Neutrophil (primary cell): ENCODE data around the gene DRD2.

ENCODE experiments used
- H3K27ac ChIP-seq: fragments of 200-600 bp; sonication (generic); 2 replicates; pipeline ENCODE4 v1.5.1; 2016; ENCODE audit warnings: mild to moderate bottlenecking, moderate library complexity
- H3K27me3 ChIP-seq: fragments of 200-600 bp; sonication (generic); 2 replicates; pipeline ENCODE4 v1.6.0; 2016; ENCODE audit warnings: mild to moderate bottlenecking
- H3K36me3 ChIP-seq: fragments of 200-600 bp; sonication (generic); 2 replicates; pipeline ENCODE4 v1.5.1; 2017
- H3K4me1 ChIP-seq, 2 experiments: fragments of 200-600 bp in 1 of 2; sonication (generic) in 1 of 2; 1 replicate in 1 of 2; 2 replicates in 1 of 2; pipeline versions ENCODE4 v1.5.1 to v1.6.1; 2013 to 2016; ENCODE audit warnings: low read depth in 1 of 2, low read length in 1 of 2, mild to moderate bottlenecking in 1 of 2, moderate library complexity in 1 of 2; ENCODE audit not compliant: control insufficient read depth in 1 of 2, insufficient read depth in 1 of 2
- H3K4me3 ChIP-seq, 2 experiments: fragments of 200-600 bp in 1 of 2; sonication (generic) in 1 of 2; 1 replicate in 1 of 2; 2 replicates in 1 of 2; pipeline ENCODE4 v1.5.1; 2013 to 2016; ENCODE audit warnings: low read depth in 1 of 2, low read length in 1 of 2, mild to moderate bottlenecking in 1 of 2, moderate library complexity in 1 of 2
- H3K9me3 ChIP-seq: fragments of 200-600 bp; sonication (generic); 2 replicates; pipeline ENCODE4 v1.5.1; 2016
- CTCF ChIP-seq: fragments of 200-600 bp; sonication (generic); IDR thresholded peaks from 2 replicates; pipeline ENCODE4 v1.5.1; 2016; ENCODE audit warnings: antibody characterized with exemption

DRD2 gene

GRCh38 chr11:113392236-113392921 is 82.8 kb downstream of the DRD2 start:
- TF ChIP-seq CTCF: no peak
- Histone ChIP-seq H3K36me3 (no peaks in the 10 kb centered on the region), H3K4me3 (no peak overlapping the region), H3K27me3 (peaks cover 35% of the 10 kb centered on the region), H3K4me1 (no peaks in the 10 kb centered on the region), H3K27ac (no peak overlapping the region), H3K9me3 (no peaks in the 10 kb centered on the region)

GRCh38 chr11:113389272-113389671 is 85.9 kb downstream of the DRD2 start:
- Histone ChIP-seq H3K4me1 (no peaks in the 10 kb centered on the region), H3K27me3 (peaks cover 65% of the 10 kb centered on the region)

GRCh38 chr11:113387605-113388211 is 87.5 kb downstream of the DRD2 start, which contains the start of gene ANKK1:
Gene ANKK1 (plus strand): TSS chr11:113387779. CDS start chr11:113387885, 106 bp downstream.
- H3K4me1 ChIP-seq: no peaks in the 10 kb centered on the region
- H3K36me3 ChIP-seq: no peaks in the 10 kb centered on the region
- no peaks in the 10 kb centered on the region for H3K9me3 ChIP-seq
- no peak within 1 kb of the TSS for H3K4me3 ChIP-seq
- H3K27ac ChIP-seq: no peak within 1 kb of the TSS
- no peak for TF ChIP-seq CTCF
- H3K27me3 ChIP-seq: peaks cover 65% of the 10 kb centered on the region

More at GRCh38 chr11:113389272-113389671, 85.9 kb downstream of the DRD2 start:
- H3K36me3 ChIP-seq: no peaks in the 10 kb centered on the region
- H3K27ac ChIP-seq: no peak overlapping the region
- H3K4me3 ChIP-seq: no peak overlapping the region
- H3K9me3 ChIP-seq: no peaks in the 10 kb centered on the region
- no peak for TF ChIP-seq CTCF

- no peak for TF ChIP-seq CTCF
- Histone ChIP-seq H3K36me3 (no peaks in the 10 kb centered on the region), H3K9me3 (no peaks in the 10 kb centered on the region), H3K27ac (no peak overlapping the region), H3K4me1 (no peaks in the 10 kb centered on the region), H3K4me3 (no peak overlapping the region), H3K27me3 (peaks cover 58% of the 10 kb centered on the region)
These were observed 88.3 kb downstream of the DRD2 start for GRCh38 chr11:113386866-113387265.

- Histone ChIP-seq H3K4me3 (no peak overlapping the region), H3K4me1 (no peaks in the 10 kb centered on the region), H3K27me3 (peaks cover 57% of the 10 kb centered on the region), H3K27ac (no peak overlapping the region), H3K9me3 (no peaks in the 10 kb centered on the region), H3K36me3 (no peaks in the 10 kb centered on the region)
- TF ChIP-seq CTCF: no peak
These were observed 89.4 kb downstream of the DRD2 start for GRCh38 chr11:113385749-113386148.
